Keratinocyte (primary cell): ENCODE results near the gene LDLRAD4. TPM values are rescaled to one million over a fixed set of nuclear protein-coding genes. Genes with fewer than 3 reads are reported as not detected.

Experiments
- DNase-seq: peaks from one replicate; pipeline ENCODE4 v3.0.0-alpha.2; 2011; ENCODE audit warnings: low read depth, missing footprints, low spot score
- FAIRE-seq: peaks from 2 replicates; lab custom pipeline; 2011; peaks lifted over from hg19 to GRCh38; lab: Jason Lieb, UNC
- H2AFZ ChIP-seq: 2 replicates; pipeline ENCODE4 v1.6.0; 2012; ENCODE audit warnings: low read length, control low read depth, inconsistent platforms; ENCODE audit not compliant: control insufficient read depth
- H3K27ac ChIP-seq: 2 replicates; pipeline ENCODE4 v1.5.1; 2011; ENCODE audit warnings: low read length; ENCODE audit not compliant: control insufficient read depth, insufficient read depth
- H3K27me3 ChIP-seq: 3 replicates; pipeline ENCODE4 v1.6.0; 2011; ENCODE audit warnings: low read length; ENCODE audit not compliant: control insufficient read depth, insufficient read depth; ENCODE audit errors: extremely low read depth
- H3K36me3 ChIP-seq, 2 experiments: 2 replicates in 1 of 2; 3 replicates in 1 of 2; pipeline ENCODE4 v1.5.1; 2011; ENCODE audit warnings: low read length in 2 of 2, mild to moderate bottlenecking in 1 of 2; ENCODE audit not compliant: control insufficient read depth in 2 of 2, insufficient read depth in 2 of 2; ENCODE audit errors: extremely low read depth in 1 of 2
- H3K4me1 ChIP-seq: 3 replicates; pipeline ENCODE4 v1.5.1; 2011; ENCODE audit warnings: low read length; ENCODE audit not compliant: control insufficient read depth, insufficient read depth; ENCODE audit errors: extremely low read depth
- H3K4me2 ChIP-seq: 3 replicates; pipeline ENCODE4 v1.6.0; 2011; ENCODE audit warnings: low read depth, low read length; ENCODE audit not compliant: control insufficient read depth, insufficient read depth; ENCODE audit errors: extremely low read depth
- H3K4me3 ChIP-seq, 3 experiments: fragments of 200-600 bp in 1 of 3; sonication (generic) in 1 of 3; 2 replicates in 2 of 3; 3 replicates in 1 of 3; pipeline ENCODE4 v1.5.1; 2011 to 2016; ENCODE audit warnings: low read length in 3 of 3, mild to moderate bottlenecking in 3 of 3, control low read depth in 2 of 3, inconsistent platforms in 1 of 3, low read depth in 1 of 3, mixed read lengths in 1 of 3, mixed run types in 1 of 3, moderate library complexity in 1 of 3; ENCODE audit not compliant: control insufficient read depth in 2 of 3, insufficient read depth in 2 of 3; ENCODE audit errors: extremely low read depth in 1 of 3
- H3K79me2 ChIP-seq: 2 replicates; pipeline ENCODE4 v1.6.0; 2012; ENCODE audit warnings: low read length; ENCODE audit not compliant: control insufficient read depth, insufficient read depth
- H3K9ac ChIP-seq: 3 replicates; pipeline ENCODE4 v1.6.0; 2011; ENCODE audit warnings: low read length; ENCODE audit not compliant: control insufficient read depth, insufficient read depth; ENCODE audit errors: extremely low read depth
- H3K9me1 ChIP-seq: 3 replicates; pipeline ENCODE4 v1.6.0; 2011; ENCODE audit warnings: low read length; ENCODE audit not compliant: control insufficient read depth, insufficient read depth; ENCODE audit errors: extremely low read depth
- H3K9me3 ChIP-seq: 2 replicates; pipeline ENCODE4 v1.5.1; 2012; ENCODE audit warnings: low read depth, low read length; ENCODE audit not compliant: control insufficient read depth
- H4K20me1 ChIP-seq: 3 replicates; pipeline ENCODE4 v1.6.0; 2011; ENCODE audit warnings: low read length; ENCODE audit not compliant: control insufficient read depth, insufficient read depth; ENCODE audit errors: extremely low read depth
- CTCF ChIP-seq, 3 experiments: IDR thresholded peaks in 1 of 3; conservative IDR thresholded peaks in 1 of 3; optimal IDR thresholded peaks in 1 of 3; 2 replicates in 2 of 3; 3 replicates in 1 of 3; pipeline versions ENCODE3 to v1.5.1; 2011; ENCODE audit warnings: low read length in 3 of 3, mild to moderate bottlenecking in 3 of 3, moderate library complexity in 2 of 3, control low read depth in 1 of 3, inconsistent platforms in 1 of 3; ENCODE audit not compliant: insufficient read depth in 2 of 3; ENCODE audit errors: extremely low read depth in 1 of 3
- EZH2 ChIP-seq: IDR thresholded peaks from one replicate; pipeline ENCODE4 v1.6.1; 2012; ENCODE audit warnings: inconsistent platforms, mild to moderate bottlenecking, low read length, moderate library complexity
- dilution Hi-C: fragments of 300-500 bp; cut with MboI; formaldehyde crosslinking; loops from one replicate; pipeline ENCODE4 v1.7.0; 2020; ENCODE audit warnings: low sequenced_read_pairs; ENCODE audit not compliant: extremely low pct_ligation_motif_present
- polyA plus RNA-seq, 5 experiments: library from polyadenylated mRNA; depleted of rRNA in 3 of 5; stranded (reverse) in 3 of 5; stranded (forward) in 1 of 5; unstranded in 1 of 5; fragments of >200 nt; gene quantifications; 1 replicate in 1 of 5; 2 replicates in 3 of 5; 3 replicates in 1 of 5; pipeline versions ENCODE4 v1.2.1 to v1.2.3, GENCODE V29; 2011 to 2012; ENCODE audit warnings: missing spikeins in 2 of 5, low read depth in 1 of 5, low replicate concordance in 1 of 5

The LDLRAD4 gene
- polyA plus RNA-seq, 1 donor (not counting 4 experiments of a cell fraction or from before 2014, with no cell fraction given): not detected

GRCh38 chr18:13628211-13628610 lies 409.7 kb downstream of the LDLRAD4 start:
- TF ChIP-seq CTCF (optimal IDR thresholded peaks at IDR 0.05 in 1 of 3, IDR thresholded peaks at IDR 0.05 in 1 of 3, conservative IDR thresholded peaks at IDR 0.05 in 1 of 3; ENCODE audit: extremely low read depth in 1 of 3, insufficient read depth in 2 of 3, low read length in 3 of 3) (no peak), EZH2 (no peak)
- Histone ChIP-seq H3K79me2 (no peaks in the 10 kb centered on the region), H3K9me3 (no peaks in the 10 kb centered on the region), H3K4me2 (no peak overlapping the region), H3K4me1 (no peaks in the 10 kb centered on the region), H3K4me3 (no peak overlapping the region), H3K9me1 (no peaks in the 10 kb centered on the region), H3K9ac (no peak overlapping the region), H4K20me1 (no peaks in the 10 kb centered on the region), H2AFZ (no peak overlapping the region), H3K27me3 (no peaks in the 10 kb centered on the region), H3K36me3 (no peaks in the 10 kb centered on the region), H3K27ac (no peak overlapping the region)
- dilution Hi-C loops: loop anchor here (25.0 kb wide), 1 partner anchor 416 kb away; the partner anchor contains the start of gene LDLRAD4
- FAIRE-seq (no peak), DNase-seq (no peak)

DNA sequence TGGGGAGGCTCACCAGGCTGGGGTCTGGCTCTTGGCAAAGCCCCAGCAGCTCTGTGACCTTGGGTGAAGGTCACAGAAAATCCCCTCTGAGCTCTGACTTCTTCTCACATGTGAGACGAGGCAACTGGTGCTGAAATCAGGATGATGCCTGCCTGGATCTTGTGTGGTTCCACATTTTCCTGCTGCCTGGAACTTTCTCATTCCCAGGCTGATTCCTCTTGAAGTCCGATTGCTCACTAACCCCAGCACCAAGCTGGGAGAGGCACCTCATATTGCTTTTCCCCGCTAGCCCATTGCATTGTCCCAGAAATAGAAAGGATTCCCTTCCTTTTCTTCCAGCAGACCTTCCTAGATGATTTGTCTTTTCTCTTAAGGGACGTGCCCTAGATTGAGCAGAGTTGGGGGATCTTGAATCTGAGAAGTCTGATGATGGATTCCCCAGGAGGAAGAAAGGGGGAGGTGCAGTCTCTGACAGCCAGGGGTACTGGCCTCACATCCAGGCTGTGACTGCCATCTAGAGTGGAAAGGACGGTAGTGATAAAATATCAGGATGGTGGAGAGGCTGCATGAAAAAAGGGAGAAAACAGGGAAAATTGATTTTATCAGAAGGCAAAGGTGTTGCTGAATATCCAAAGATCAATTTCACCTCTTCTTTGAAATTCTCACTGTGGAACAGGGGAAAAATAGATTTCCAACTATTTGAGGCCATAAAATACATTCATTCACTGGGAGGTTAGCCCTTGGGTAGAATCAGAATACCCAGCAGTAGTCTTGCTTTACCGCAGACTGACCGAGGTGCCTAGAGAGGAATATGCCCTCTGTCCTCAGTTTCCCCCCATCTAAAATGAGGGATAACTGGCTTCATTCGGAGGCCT lies 411.5 kb downstream of the LDLRAD4 start:
- Histone ChIP-seq H3K27me3 (no peaks in the 10 kb centered on the region), H3K9me3 (no peaks in the 10 kb centered on the region), H3K4me1 (no peaks in the 10 kb centered on the region), H3K27ac (no peak overlapping the region), H3K36me3 (no peaks in the 10 kb centered on the region), H3K9ac (no peak overlapping the region), H3K4me2 (no peak overlapping the region), H3K9me1 (no peaks in the 10 kb centered on the region), H2AFZ (no peak overlapping the region), H3K79me2 (no peaks in the 10 kb centered on the region), H4K20me1 (no peaks in the 10 kb centered on the region), H3K4me3 (no peak overlapping the region)
- TF ChIP-seq CTCF (optimal IDR thresholded peaks at IDR 0.05 in 1 of 3, IDR thresholded peaks at IDR 0.05 in 1 of 3, conservative IDR thresholded peaks at IDR 0.05 in 1 of 3; ENCODE audit: extremely low read depth in 1 of 3, insufficient read depth in 2 of 3, low read length in 3 of 3) (peak; percentile 60 to 80 (median 75)), EZH2 (no peak)
- FAIRE-seq (peak; percentile 20), DNase-seq (no peak)
- dilution Hi-C loops: loop anchor here (25.0 kb wide), 1 partner anchor 418 kb away; the partner anchor contains the start of gene LDLRAD4
